ENCODE data around the gene NBEAL2.

Gene NBEAL2

GRCh38 chr3:47002171-47003055 lies 22.9 kb downstream of the NBEAL2 start:
- DNase-seq, result no peak

GRCh38 chr3:47003056-47003410 lies 23.6 kb downstream of the NBEAL2 start:
- DNase-seq, result no peak

- no peak for DNase-seq
These were observed 24.2 kb downstream of the NBEAL2 start for GRCh38 chr3:47003461-47004368.

- DNase-seq, result no peak
These were observed 25.1 kb downstream of the NBEAL2 start for GRCh38 chr3:47004369-47005211.

- DNase-seq, result no peak
These were observed 26.0 kb downstream of the NBEAL2 start for GRCh38 chr3:47005212-47006144.

GRCh38 chr3:47006145-47006651 lies 26.7 kb downstream of the NBEAL2 start:
- no peak for DNase-seq

- DNase-seq, result no peak
These were observed 27.5 kb downstream of the NBEAL2 start for GRCh38 chr3:47007001-47007400.

GRCh38 chr3:47007482-47008233 lies 28.2 kb downstream of the NBEAL2 start:
- no peak for DNase-seq

GRCh38 chr3:47008234-47008796 lies 28.8 kb downstream of the NBEAL2 start:
- no peak for DNase-seq

GRCh38 chr3:47008851-47009224 lies 29.4 kb downstream of the NBEAL2 start:
- no peak for DNase-seq

GRCh38 chr3:47009225-47010110 lies 30.0 kb downstream of the NBEAL2 start:
- peak; percentile 94 for DNase-seq

GRCh38 chr3:47010111-47010712 lies 30.7 kb downstream of the NBEAL2 start:
- DNase-seq, result no peak

GRCh38 chr3:47010910-47011309 lies 31.4 kb downstream of the NBEAL2 start:
- no peak for DNase-seq

- no peak for DNase-seq
These were observed 31.9 kb downstream of the NBEAL2 start for GRCh38 chr3:47011371-47011770.

- peak; percentile 57 for DNase-seq
These were observed 33.1 kb downstream of the NBEAL2 start for GRCh38 chr3:47012342-47013230.

- no peak for DNase-seq
These were observed 33.8 kb downstream of the NBEAL2 start for GRCh38 chr3:47013231-47013630.

GRCh38 chr3:47014036-47014435 lies 34.6 kb downstream of the NBEAL2 start:
- DNase-seq, result no peak

GRCh38 chr3:47015151-47015550 lies 35.7 kb downstream of the NBEAL2 start:
- no peak for DNase-seq

Measured in NCI-H82 (cell line).